MCF 10A (cell line): ENCODE data around the gene SLC4A2. TPM values are rescaled to one million over a fixed set of nuclear protein-coding genes. Genes with fewer than 3 reads are reported as not detected.

Experiments
- BruUV-seq: library from RNA; stranded (reverse); fragments of 400-500 nt; replicated peaks from 2 replicates; lab custom pipeline; 2021; lab: Mats Ljungman, UMichigan
- CTCF ChIA-PET: fragments of 300-600 bp; sonication (Branson Sonifier 250); formaldehyde crosslinking; extraction: SDS; loops from one replicate; lab custom pipeline; 2021; ENCODE audit warnings: antibody characterized with exemption, inconsistent platforms; lab: Yijun Ruan, JAX
- POLR2A ChIA-PET: fragments of 300-600, 350-650 bp; sonication (Branson Sonifier 250); formaldehyde crosslinking; extraction: SDS; loops from one replicate; lab custom pipeline; 2020; ENCODE audit warnings: antibody characterized with exemption, inconsistent platforms; lab: Yijun Ruan, JAX
- DNase-seq: peaks from one replicate; pipeline ENCODE4 v3.0.0-alpha.2; 2018; ENCODE audit not compliant: unreplicated experiment
- H3K27ac Mint-ChIP-seq: one replicate; pipeline ENCODE4 v1.8.0; 2022; ENCODE audit warnings: mild to moderate bottlenecking, low read depth, mixed read lengths; ENCODE audit not compliant: unreplicated experiment
- H3K27me3 Mint-ChIP-seq: one replicate; pipeline ENCODE4 v1.8.0; 2022; ENCODE audit warnings: mixed read lengths; ENCODE audit not compliant: insufficient read depth, unreplicated experiment
- H3K36me3 Mint-ChIP-seq: one replicate; pipeline ENCODE4 v1.8.0; 2022; ENCODE audit warnings: mild to moderate bottlenecking, moderate library complexity, mixed read lengths; ENCODE audit not compliant: insufficient read depth, unreplicated experiment
- H3K4me1 Mint-ChIP-seq: one replicate; pipeline ENCODE4 v1.8.0; 2022; ENCODE audit warnings: mixed read lengths; ENCODE audit not compliant: insufficient read depth, unreplicated experiment
- H3K4me3 Mint-ChIP-seq: one replicate; pipeline ENCODE4 v1.8.0; 2022; ENCODE audit warnings: mild to moderate bottlenecking, moderate library complexity, mixed read lengths; ENCODE audit not compliant: unreplicated experiment
- H3K9me3 Mint-ChIP-seq: one replicate; pipeline ENCODE4 v1.8.0; 2022; ENCODE audit warnings: mixed read lengths; ENCODE audit not compliant: unreplicated experiment
- CTCF ChIP-seq: fragments of 200-600 bp; IDR thresholded peaks from one replicate; pipeline ENCODE4 v1.8.0; 2022; ENCODE audit warnings: antibody characterized with exemption, mild to moderate bottlenecking; ENCODE audit not compliant: unreplicated experiment
- intact Hi-C: fragments of 100-400 bp; cut with micrococcal nuclease; formaldehyde crosslinking; loops from 2 replicates; pipeline ENCODE4 v1.14.1; 2022
- total RNA-seq: library from RNA; stranded (reverse); gene quantifications from 2 replicates; pipeline ENCODE4 v1.2.3, GENCODE V29; 2022

SLC4A2 gene
- total RNA-seq, 1 experiment from 2014 or later, result 112 TPM

GRCh38 chr7:151091431-151091830 is 32.0 kb downstream of the SLC4A2 start:
- BruUV-seq, result no TSS peak
- Mint-ChIP-seq H3K27ac (no peak overlapping the region), H3K36me3 (peaks cover 15% of the 10 kb centered on the region), H3K27me3 (no peaks in the 10 kb centered on the region), H3K4me1 (peaks cover 23% of the 10 kb centered on the region), H3K4me3 (no peak overlapping the region), H3K9me3 (no peaks in the 10 kb centered on the region)
- POLR2A ChIA-PET, result interaction anchor here (0.5 to 1.1 kb wide), 2 partner anchors 12 to 273 kb away, joined by 3 read pairs; no protein-coding TSS in a partner anchor
- peak; percentile 61 for TF ChIP-seq CTCF
- peak; percentile 42 for DNase-seq
- CTCF ChIA-PET, result interaction anchor here (0.6 to 15.0 kb wide), 10 partner anchors 11 to 266 kb away, joined by 3 to 315 read pairs (median 3); partner anchors contain the start of gene FASTK
- intact Hi-C loops, result no loop called here

- peaks cover 23% of the 10 kb centered on the region for H3K4me1 Mint-ChIP-seq
- no peak for TF ChIP-seq CTCF
- peaks cover 13% of the 10 kb centered on the region for H3K36me3 Mint-ChIP-seq
- H3K27ac Mint-ChIP-seq, result no peak overlapping the region
- BruUV-seq, result no TSS peak
- no peak for DNase-seq
- no peak overlapping the region for H3K4me3 Mint-ChIP-seq
- no peaks in the 10 kb centered on the region for H3K9me3 Mint-ChIP-seq
- CTCF ChIA-PET, result interaction anchor here (0.9 to 15.0 kb wide), 5 partner anchors 18 to 73 kb away, joined by 3 to 315 read pairs (median 5); no protein-coding TSS in a partner anchor
- intact Hi-C loops, result no loop called here
- no peaks in the 10 kb centered on the region for H3K27me3 Mint-ChIP-seq
- POLR2A ChIA-PET, result interaction anchor here (0.5 to 0.6 kb wide), 2 partner anchors 22 to 274 kb away, joined by 3 read pairs; no protein-coding TSS in a partner anchor
These were observed 32.6 kb downstream of the SLC4A2 start for GRCh38 chr7:151091988-151092387.

- peaks cover 18% of the 10 kb centered on the region for H3K36me3 Mint-ChIP-seq
- no peaks in the 10 kb centered on the region for H3K9me3 Mint-ChIP-seq
- no TSS peak for BruUV-seq
- no peak overlapping the region for H3K4me3 Mint-ChIP-seq
- no peak for TF ChIP-seq CTCF
- POLR2A ChIA-PET, result interaction anchor here (0.6 to 0.9 kb wide), 2 partner anchors 26 to 31 kb away, joined by 3 to 4 read pairs; no protein-coding TSS in a partner anchor
- intact Hi-C loops, result no loop called here
- no peaks in the 10 kb centered on the region for H3K27me3 Mint-ChIP-seq
- no peak for DNase-seq
- H3K4me1 Mint-ChIP-seq, result peaks cover 22% of the 10 kb centered on the region
- H3K27ac Mint-ChIP-seq, result no peak overlapping the region
- CTCF ChIA-PET, result interaction anchor here (0.5 to 15.0 kb wide), 5 partner anchors 9 to 1650 kb away, joined by 3 to 315 read pairs (median 4); partner anchors contain the start of gene FASTK
These were observed 34.4 kb downstream of the SLC4A2 start for GRCh38 chr7:151093748-151094147.

- H3K4me1 Mint-ChIP-seq, result peaks cover 12% of the 10 kb centered on the region
- no peak overlapping the region for H3K27ac Mint-ChIP-seq
- intact Hi-C loops, result no loop called here
- H3K36me3 Mint-ChIP-seq, result peaks cover 18% of the 10 kb centered on the region
- POLR2A ChIA-PET, result interaction anchor here (0.8 kb wide), 1 partner anchor 11 kb away, joined by 3 read pairs; the partner anchor contains the start of gene TMUB1
- no peak for DNase-seq
- TF ChIP-seq CTCF, result no peak
- H3K4me3 Mint-ChIP-seq, result no peak overlapping the region
- BruUV-seq, result no TSS peak
- no peaks in the 10 kb centered on the region for H3K9me3 Mint-ChIP-seq
- no peaks in the 10 kb centered on the region for H3K27me3 Mint-ChIP-seq
- CTCF ChIA-PET, result interaction anchor here (0.6 to 15.0 kb wide), 3 partner anchors 10 to 48 kb away, joined by 4 to 315 read pairs (median 7); no protein-coding TSS in a partner anchor
These were observed 35.3 kb downstream of the SLC4A2 start for GRCh38 chr7:151094675-151095074.
